Stomach (tissue), 9 donors: ENCODE data around the gene PANK4. TPM values are rescaled to one million over a fixed set of nuclear protein-coding genes. Genes with fewer than 3 reads are reported as not detected.

ENCODE experiments used
- DNase-seq, 2 donors: peaks; one replicate each; pipeline versions ENCODE4 v3.0.0 to v3.0.0-alpha.2; 2013 to 2019
- H3K27ac ChIP-seq, 5 donors: fragments of 200-600 bp in 4 of 5; sonication (generic) in 4 of 5; one replicate each; pipeline ENCODE4 v1.5.1; 2013 to 2019; ENCODE audit warnings: mild to moderate bottlenecking in 1 of 5, moderate library complexity in 1 of 5
- H3K27me3 ChIP-seq, 3 donors: fragments of 200-600 bp; sonication (generic); one replicate each; pipeline ENCODE4 v1.5.1; 2017 to 2019; ENCODE audit warnings: mixed run types in 1 of 3
- H3K36me3 ChIP-seq, 4 donors: fragments of 200-600 bp; sonication (generic); 1 replicate in 3 of 4; 2 replicates in 1 of 4; pipeline ENCODE4 v1.5.1; 2016 to 2019
- H3K4me1 ChIP-seq, 4 donors: fragments of 200-600 bp; sonication (generic); one replicate each; pipeline ENCODE4 v1.5.1; 2016 to 2019
- H3K4me3 ChIP-seq, 4 donors: fragments of 200-600 bp; sonication (generic) in 3 of 4; one replicate each; pipeline ENCODE4 v1.5.1; 2016 to 2019; ENCODE audit warnings: mild to moderate bottlenecking in 1 of 4
- H3K9me3 ChIP-seq, 4 donors: fragments of 200-600 bp; sonication (generic); one replicate each; pipeline ENCODE4 v1.5.1; 2016 to 2019
- CTCF ChIP-seq, 7 experiments: fragments of 450-650 bp in 4 of 7; fragments of 200-600 bp in 3 of 7; sonication (generic) in 3 of 7; IDR thresholded peaks; one replicate each; pipeline ENCODE4 v1.5.1; 2016 to 2019; ENCODE audit warnings: antibody characterized with exemption in 7 of 7, control low read depth in 2 of 7, mild to moderate bottlenecking in 1 of 7
- EP300 ChIP-seq: sonication (generic); formaldehyde crosslinking; IDR thresholded peaks from one replicate; pipeline ENCODE4 v1.6.1; 2017; ENCODE audit warnings: antibody characterized with exemption
- POLR2A ChIP-seq, 4 donors: fragments of 450-650 bp; IDR thresholded peaks; one replicate each; pipeline ENCODE4 v1.6.1; 2016; ENCODE audit warnings: antibody characterized with exemption in 4 of 4, control low read depth in 2 of 4, mild to moderate bottlenecking in 1 of 4, moderate library complexity in 1 of 4
- POLR2AphosphoS5 ChIP-seq, 3 donors: sonication (generic); formaldehyde crosslinking; IDR thresholded peaks; one replicate each; pipeline ENCODE4 v1.6.1; 2016; ENCODE audit warnings: antibody characterized with exemption in 3 of 3
- WGBS, 5 donors: extraction: QIAGEN DNeasy Blood & Tissue Kit in 3 of 5; methylation state at CpG; one replicate each; pipeline versions ENCODE4 v1.1.5 to v1.1.7; 2013 to 2018; 5-methylcytosine and 5-hydroxymethylcytosine counted together
- intact Hi-C: fragments of 100-400 bp; cut with DNase I; formaldehyde crosslinking; loops from one replicate; pipeline ENCODE4 v1.15.1; 2023; ENCODE audit warnings: low total_unique reads
- polyA plus RNA-seq, 3 donors: library from polyadenylated mRNA; stranded (reverse); fragments of 200-250 nt; gene quantifications; one replicate each; pipeline ENCODE4 v1.2.3, GENCODE V29; 2013
- total RNA-seq, 5 donors: library from RNA; depleted of rRNA; stranded (reverse); fragments of >200 nt; gene quantifications; one replicate each; pipeline versions ENCODE4 v1.1.0 to v1.2.3, GENCODE V29; 2014 to 2016
- donor health status: healthy with polysubstance abuse.
- donor health status: Bipolar disorder and iron deficiency.
- donor health status: healthy.

PANK4 gene
- total and polyA plus RNA-seq, 8 donors, result 6.4 to 86.0 (median 19.5) TPM

- TF ChIP-seq POLR2A (IDR thresholded peaks at IDR 0.05) (no peak), EP300 (no peak), CTCF (IDR thresholded peaks at IDR 0.05) (no peak), POLR2AphosphoS5 (IDR thresholded peaks at IDR 0.05) (no peak)
- peaks cover 0 to 4% (median 1%) of the 10 kb centered on the region in 4 donors for H3K36me3 ChIP-seq
- peaks cover 68 to 84% (median 81%) of the 10 kb centered on the region in 4 donors for H3K4me1 ChIP-seq
- intact Hi-C loops, result no loop called here
- H3K27ac ChIP-seq, result peak overlapping the region in 4 of 5 donors; percentile 65 to 88 (median 82)
- WGBS, 5 donors, result 40 to 44% (median 43%) methylated on average over 18 to 20 of the region's 20 CpGs
- peak overlapping the region; percentile 82 to 99 (median 92) for H3K4me3 ChIP-seq
- no peak for DNase-seq
- no peaks in the 10 kb centered on the region for H3K9me3 ChIP-seq
- peaks cover 0 to 51% (median 40%) of the 10 kb centered on the region in 3 donors for H3K27me3 ChIP-seq
Observed at GRCh38 chr1:2526824-2527555, 594 bp upstream of the PANK4 start.

- peak overlapping the region; percentile 82 to 99 (median 92) for H3K4me3 ChIP-seq
- peaks cover 0 to 36% (median 27%) of the 10 kb centered on the region in 3 donors for H3K27me3 ChIP-seq
- peak overlapping the region in 4 of 5 donors; percentile 73 to 88 (median 82) for H3K27ac ChIP-seq
- H3K4me1 ChIP-seq, result peaks cover 60 to 76% (median 71%) of the 10 kb centered on the region in 4 donors
- DNase-seq, result no peak
- 2 to 6% (median 3%) methylated on average over 20 of the region's 20 CpGs; no CpG with 5 or more reads in 1 of the 5 donors for WGBS, 5 donors
- peaks cover 12 to 18% (median 15%) of the 10 kb centered on the region in 4 donors for H3K36me3 ChIP-seq
- intact Hi-C loops, result no loop called here
- TF ChIP-seq CTCF (IDR thresholded peaks at IDR 0.05), result no peak
- TF ChIP-seq POLR2AphosphoS5 (IDR thresholded peaks at IDR 0.05), result no peak
- TF ChIP-seq EP300, result no peak
- H3K9me3 ChIP-seq, result no peaks in the 10 kb centered on the region
Observed at GRCh38 chr1:2525572-2525919, 850 bp downstream of the PANK4 start.

DNA sequence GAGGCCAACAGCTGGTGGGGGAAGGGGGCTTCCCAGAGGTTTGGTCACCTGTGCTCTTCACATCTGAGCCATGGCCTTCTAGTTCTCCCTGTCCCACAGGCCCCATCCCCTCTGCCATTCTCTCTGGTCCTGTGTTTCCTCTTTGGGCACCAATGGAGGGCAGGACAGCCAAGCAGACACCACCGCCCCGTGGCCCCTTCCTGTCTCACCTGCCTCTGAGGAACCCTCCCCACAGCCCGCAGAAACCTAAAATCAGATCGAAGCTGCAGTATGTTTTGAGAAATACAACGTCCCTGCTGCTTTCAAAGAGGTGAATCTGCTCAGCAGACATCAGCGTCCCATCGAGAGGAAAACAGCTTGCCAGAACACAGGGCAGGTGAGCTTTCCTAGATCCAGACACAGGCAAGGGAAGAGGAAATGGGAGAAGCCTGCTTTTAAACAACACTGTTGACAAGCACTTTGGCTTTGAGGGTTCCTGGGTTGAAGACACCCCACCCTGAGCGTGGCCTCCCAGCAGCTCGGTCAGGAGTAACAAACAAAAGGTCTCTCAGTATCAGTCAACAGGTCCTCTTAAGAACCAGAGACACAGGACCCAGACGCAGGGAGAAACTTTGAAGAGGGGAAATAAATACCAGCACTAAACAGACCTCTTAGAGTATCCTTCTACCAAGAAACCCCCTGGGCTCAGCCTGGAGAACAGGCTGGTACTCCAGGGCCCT, 2.3 kb downstream of the PANK4 start:
- peaks cover 0 to 21% (median 16%) of the 10 kb centered on the region in 3 donors for H3K27me3 ChIP-seq
- H3K9me3 ChIP-seq, result no peaks in the 10 kb centered on the region
- no peak for TF ChIP-seq POLR2AphosphoS5 (IDR thresholded peaks at IDR 0.05)
- H3K27ac ChIP-seq, result no peak overlapping the region
- WGBS, 5 donors, result 63 to 69% (median 67%) methylated on average over 10 of the region's 10 CpGs
- peak overlapping the region in 2 of 4 donors; percentile 87 to 97 for H3K4me3 ChIP-seq
- peaks cover 27 to 33% (median 30%) of the 10 kb centered on the region in 4 donors for H3K36me3 ChIP-seq
- intact Hi-C loops, result no loop called here
- peaks cover 46 to 62% (median 58%) of the 10 kb centered on the region in 4 donors for H3K4me1 ChIP-seq
- DNase-seq, result no peak

DNA sequence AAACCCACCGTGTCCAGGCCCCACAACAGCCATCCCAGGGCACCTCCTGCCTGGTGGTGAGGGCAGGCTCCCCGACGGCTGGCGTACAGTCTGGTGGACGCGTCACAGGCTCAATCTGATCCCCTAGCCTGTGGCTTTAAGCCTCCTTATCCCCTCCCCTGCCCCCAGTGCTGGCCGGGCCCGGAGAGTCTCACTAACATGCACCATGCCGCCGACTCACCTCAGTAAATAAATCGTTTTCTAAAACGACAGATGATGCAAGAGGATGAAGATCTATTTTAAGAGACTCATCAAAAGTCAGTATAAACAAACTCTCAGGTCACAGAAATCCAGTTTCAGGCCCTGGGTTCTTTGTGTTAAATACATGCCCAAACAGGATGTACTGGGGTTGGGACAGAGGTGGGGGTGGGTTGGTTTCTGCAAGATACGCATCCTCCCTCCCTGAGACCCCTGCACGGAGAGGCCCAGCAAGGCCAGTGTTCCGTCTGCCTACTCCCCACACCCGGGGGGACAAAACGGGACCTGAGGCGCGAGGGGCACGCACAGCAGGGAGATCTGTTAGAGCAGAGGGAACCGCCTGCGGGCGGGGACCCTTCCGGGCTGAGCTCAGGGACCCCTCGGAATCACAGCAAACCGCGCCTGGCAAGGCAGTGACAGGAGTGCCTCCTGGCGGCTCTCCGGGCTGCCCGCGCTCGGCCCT, 3.1 kb downstream of the PANK4 start:
- WGBS, 5 donors, result 66 to 74% (median 70%) methylated on average over 23 to 32 of the region's 32 CpGs
- no peak for DNase-seq
- H3K36me3 ChIP-seq, result peaks cover 35 to 40% (median 37%) of the 10 kb centered on the region in 4 donors
- H3K27ac ChIP-seq, result no peak overlapping the region
- H3K4me3 ChIP-seq, result peak overlapping the region in 1 of 4 donors; percentile 17
- intact Hi-C loops, result no loop called here
- no peaks in the 10 kb centered on the region for H3K9me3 ChIP-seq
- H3K4me1 ChIP-seq, result peaks cover 39 to 55% (median 50%) of the 10 kb centered on the region in 4 donors
- no peak for TF ChIP-seq POLR2A (IDR thresholded peaks at IDR 0.05)
- no peak for TF ChIP-seq EP300
- no peak for TF ChIP-seq POLR2AphosphoS5 (IDR thresholded peaks at IDR 0.05)
- TF ChIP-seq CTCF (IDR thresholded peaks at IDR 0.05), result no peak
- H3K27me3 ChIP-seq, result peaks cover 0 to 14% (median 9%) of the 10 kb centered on the region in 3 donors
